OCI-LY1 (cell line): ENCODE measurements around the gene JMJD8.

Source experiments
- EZH2 ChIP-seq: fragments of 200-600 bp; sonication (generic), shearing (Covaris generic); IDR thresholded peaks from 2 replicates; pipeline ENCODE4 v1.8.0; 2017; ENCODE audit warnings: borderline replicate concordance, mixed run types, mild to moderate bottlenecking, antibody characterized with exemption, low read length, moderate library complexity, mixed read lengths
- TF ChIP-seq, protein P1 (sequence below): fragments of 200-600 bp; sonication (generic), shearing (Covaris generic); IDR thresholded peaks from 2 replicates; pipeline ENCODE4 v1.5.1; 2017; ENCODE audit warnings: mild to moderate bottlenecking, antibody characterized with exemption, low read length, moderate library complexity, mixed read lengths

GRCh38 chr16:682493-683395 lies 1.4 kb downstream of the JMJD8 start:
- TF ChIP-seq, protein P1, sequence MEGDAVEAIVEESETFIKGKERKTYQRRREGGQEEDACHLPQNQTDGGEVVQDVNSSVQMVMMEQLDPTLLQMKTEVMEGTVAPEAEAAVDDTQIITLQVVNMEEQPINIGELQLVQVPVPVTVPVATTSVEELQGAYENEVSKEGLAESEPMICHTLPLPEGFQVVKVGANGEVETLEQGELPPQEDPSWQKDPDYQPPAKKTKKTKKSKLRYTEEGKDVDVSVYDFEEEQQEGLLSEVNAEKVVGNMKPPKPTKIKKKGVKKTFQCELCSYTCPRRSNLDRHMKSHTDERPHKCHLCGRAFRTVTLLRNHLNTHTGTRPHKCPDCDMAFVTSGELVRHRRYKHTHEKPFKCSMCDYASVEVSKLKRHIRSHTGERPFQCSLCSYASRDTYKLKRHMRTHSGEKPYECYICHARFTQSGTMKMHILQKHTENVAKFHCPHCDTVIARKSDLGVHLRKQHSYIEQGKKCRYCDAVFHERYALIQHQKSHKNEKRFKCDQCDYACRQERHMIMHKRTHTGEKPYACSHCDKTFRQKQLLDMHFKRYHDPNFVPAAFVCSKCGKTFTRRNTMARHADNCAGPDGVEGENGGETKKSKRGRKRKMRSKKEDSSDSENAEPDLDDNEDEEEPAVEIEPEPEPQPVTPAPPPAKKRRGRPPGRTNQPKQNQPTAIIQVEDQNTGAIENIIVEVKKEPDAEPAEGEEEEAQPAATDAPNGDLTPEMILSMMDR, result no peak
- TF ChIP-seq EZH2, result no peak
